Suprapubic skin (tissue), 4 donors: ENCODE measurements around the gene ZNF420.

Source experiments
- POLR2A ChIP-seq, 2 donors: fragments of 450-650 bp; IDR thresholded peaks; one replicate each; pipeline ENCODE4 v1.6.1; 2017; ENCODE audit warnings: antibody characterized with exemption in 2 of 2, mild to moderate bottlenecking in 2 of 2, moderate library complexity in 2 of 2
- POLR2AphosphoS5 ChIP-seq, 3 donors: sonication (generic); formaldehyde crosslinking; IDR thresholded peaks; one replicate each; pipeline ENCODE4 v1.6.1; 2017; ENCODE audit warnings: antibody characterized with exemption in 3 of 3
- TF ChIP-seq, protein P1 (sequence below), 2 donors: fragments of 200-600 bp in 1 of 2; fragments of 450-650 bp in 1 of 2; sonication (generic) in 1 of 2; IDR thresholded peaks; one replicate each; pipeline ENCODE4 v1.5.1; 2016 to 2019; ENCODE audit warnings: antibody characterized with exemption in 2 of 2, mild to moderate bottlenecking in 1 of 2, moderate library complexity in 1 of 2

DNA sequence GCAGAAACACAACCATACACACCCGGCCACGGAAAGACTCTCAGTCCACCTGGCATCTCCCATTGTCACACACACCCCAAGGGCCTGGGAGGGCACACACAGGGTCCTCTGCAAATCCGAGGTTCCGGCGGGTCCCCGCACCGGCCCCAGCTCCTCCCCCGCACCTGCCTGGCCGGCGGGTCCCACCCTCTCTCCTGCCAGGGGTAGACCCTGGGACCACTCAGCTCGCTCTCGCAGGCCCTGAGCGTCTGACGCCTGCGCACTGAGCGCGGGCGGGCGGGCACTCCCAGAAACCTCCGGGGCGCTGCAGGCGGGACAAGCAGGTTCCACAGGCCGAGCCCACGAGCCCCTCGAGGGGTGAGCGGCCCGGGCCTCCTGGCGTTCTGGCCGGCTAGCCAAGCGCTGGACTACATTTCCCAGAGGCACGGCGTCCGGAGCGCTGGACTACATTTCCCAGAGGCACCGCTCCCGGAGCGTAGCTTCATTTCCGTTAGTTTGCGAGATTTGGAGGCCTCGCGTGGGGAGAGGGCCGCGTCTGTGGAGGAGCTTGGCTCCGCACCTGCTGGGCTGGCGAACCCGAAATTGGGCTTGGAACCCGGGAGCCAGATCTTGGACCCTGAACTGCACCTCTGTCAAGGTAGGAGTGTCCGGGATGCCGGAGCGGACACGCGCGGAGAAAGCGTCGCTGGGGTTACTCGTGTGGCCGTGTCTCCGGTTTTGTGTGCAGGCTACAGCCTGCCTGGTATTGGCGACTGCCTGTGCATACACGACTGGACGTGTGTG is at the start of gene ZNF420:
- TF ChIP-seq POLR2AphosphoS5 (IDR thresholded peaks at IDR 0.05): peak in 1 of 3 donors; percentile 68
- TF ChIP-seq, protein P1, sequence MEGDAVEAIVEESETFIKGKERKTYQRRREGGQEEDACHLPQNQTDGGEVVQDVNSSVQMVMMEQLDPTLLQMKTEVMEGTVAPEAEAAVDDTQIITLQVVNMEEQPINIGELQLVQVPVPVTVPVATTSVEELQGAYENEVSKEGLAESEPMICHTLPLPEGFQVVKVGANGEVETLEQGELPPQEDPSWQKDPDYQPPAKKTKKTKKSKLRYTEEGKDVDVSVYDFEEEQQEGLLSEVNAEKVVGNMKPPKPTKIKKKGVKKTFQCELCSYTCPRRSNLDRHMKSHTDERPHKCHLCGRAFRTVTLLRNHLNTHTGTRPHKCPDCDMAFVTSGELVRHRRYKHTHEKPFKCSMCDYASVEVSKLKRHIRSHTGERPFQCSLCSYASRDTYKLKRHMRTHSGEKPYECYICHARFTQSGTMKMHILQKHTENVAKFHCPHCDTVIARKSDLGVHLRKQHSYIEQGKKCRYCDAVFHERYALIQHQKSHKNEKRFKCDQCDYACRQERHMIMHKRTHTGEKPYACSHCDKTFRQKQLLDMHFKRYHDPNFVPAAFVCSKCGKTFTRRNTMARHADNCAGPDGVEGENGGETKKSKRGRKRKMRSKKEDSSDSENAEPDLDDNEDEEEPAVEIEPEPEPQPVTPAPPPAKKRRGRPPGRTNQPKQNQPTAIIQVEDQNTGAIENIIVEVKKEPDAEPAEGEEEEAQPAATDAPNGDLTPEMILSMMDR (IDR thresholded peaks at IDR 0.05): no peak
- TF ChIP-seq POLR2A (IDR thresholded peaks at IDR 0.05): peak in 1 of 2 donors; percentile 24
